ENCODE data around the gene BPIFB6.

Gene BPIFB6

GRCh38 chr20:33093074-33093473, 61.6 kb downstream of the BPIFB6 start:
- DNase-seq: no peak

GRCh38 chr20:33093582-33093981, 62.1 kb downstream of the BPIFB6 start:
- DNase-seq: no peak

All from SHP77 treated with DMSO at 0.1 percent for 48 hours (cell line).